HG03064 (cell line): Measurements from ENCODE around the gene C2CD4D.
"Not testable (repeated sequence)": the region's sequence is repeated elsewhere in the genome, so short reads cannot be mapped to it uniquely, and the experiment has no call there.

ENCODE experiments used
- ATAC-seq: cut with Tn5 transposase; IDR thresholded peaks from one replicate; pipeline ENCODE4 v1.9.1; 2021; ENCODE audit warnings: low read depth; ENCODE audit not compliant: unreplicated experiment

C2CD4D gene

DNA sequence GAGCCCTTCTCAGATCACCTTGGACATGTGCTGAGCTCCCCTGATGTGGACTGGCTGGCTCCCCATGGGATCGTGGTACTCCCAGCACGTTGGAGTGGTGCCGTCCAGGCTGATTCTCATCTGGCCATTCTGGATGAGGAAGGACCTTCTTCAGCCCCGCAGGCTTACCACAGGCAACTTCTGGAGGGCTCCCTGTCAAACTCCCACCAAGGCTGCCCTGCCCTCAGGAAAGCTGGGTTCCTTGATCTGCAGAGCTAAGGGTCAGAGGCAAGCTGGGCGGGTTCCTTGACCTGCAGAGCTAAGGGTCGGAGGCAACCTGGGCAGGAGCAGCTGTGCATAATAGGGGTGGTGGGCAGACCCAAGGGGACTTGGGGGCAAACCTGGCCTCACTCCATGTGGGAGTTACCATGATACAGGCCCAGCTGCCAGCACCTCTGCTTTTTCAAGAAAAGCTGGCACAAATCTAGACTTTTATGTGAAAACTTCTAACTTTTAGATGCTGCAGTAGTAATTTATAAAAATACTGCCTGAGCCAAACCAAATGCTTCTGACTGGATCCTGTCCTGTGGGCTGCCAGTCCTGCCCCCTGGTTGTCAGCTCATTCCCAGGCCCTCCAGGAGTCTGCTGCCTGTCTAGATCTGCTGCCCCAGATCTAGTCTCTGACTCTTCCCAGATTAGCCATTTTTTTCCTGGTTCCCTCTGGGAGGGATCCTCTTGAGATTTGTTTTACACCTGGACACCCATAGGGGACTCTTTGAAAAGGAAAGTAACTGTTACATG lies 19.5 kb upstream of the C2CD4D start:
- ATAC-seq, result no peak

DNA sequence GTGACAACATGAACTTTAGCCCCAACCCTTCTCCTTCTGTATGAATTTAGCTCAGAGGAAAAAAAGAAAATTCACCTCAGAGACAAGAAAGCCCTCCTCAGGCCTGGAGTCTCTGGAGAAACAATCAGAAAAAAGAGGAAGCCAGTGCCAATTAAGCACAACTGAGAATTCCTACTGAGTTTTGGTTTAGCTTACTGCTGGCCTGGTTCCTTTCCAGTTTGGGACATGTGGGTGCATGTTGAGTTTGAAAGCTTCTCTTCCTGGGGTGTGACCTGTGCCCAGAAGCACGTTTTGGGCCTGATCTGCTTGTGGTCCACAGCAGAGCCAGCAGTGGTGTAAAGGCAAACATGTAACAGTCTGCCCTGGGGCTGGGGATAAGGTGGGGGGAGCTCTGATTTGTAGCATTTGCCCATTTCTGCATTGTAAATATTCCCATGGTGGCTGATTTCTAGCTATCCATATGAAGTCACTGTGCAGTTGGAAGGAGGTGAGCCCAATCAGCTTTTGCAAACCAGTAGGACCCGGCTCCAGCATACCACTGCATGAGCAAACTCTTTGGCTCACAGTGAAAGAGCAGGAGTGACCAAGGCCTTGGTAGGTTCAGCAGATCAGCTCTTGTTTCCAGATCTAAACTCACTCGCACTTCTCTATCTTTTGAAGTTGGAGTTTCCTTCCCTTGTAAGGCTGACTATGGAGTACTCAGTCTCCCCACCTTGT lies 18.6 kb upstream of the C2CD4D start:
- no peak for ATAC-seq

GRCh38 chr1:151855933-151856332 lies 16.3 kb upstream of the C2CD4D start:
- no peak for ATAC-seq

DNA sequence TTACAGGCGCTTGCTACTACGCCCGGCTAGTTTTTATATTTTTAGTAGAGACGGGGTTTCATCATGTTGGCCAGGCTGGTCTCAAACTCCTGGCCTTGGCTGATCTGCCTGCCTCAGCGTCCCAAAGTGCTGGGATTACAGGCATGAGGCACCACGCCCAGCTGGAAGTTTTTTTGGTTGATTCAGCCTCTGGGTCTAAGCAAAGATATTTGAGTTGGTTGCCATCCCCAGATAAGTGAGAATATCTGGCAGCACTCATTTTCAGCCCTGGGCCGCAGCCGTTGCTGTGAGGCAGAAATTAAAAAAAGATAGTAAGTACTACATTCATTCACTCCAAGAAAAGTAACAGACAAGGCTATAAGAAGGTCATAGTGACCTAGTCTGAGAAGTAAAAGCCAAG lies 15.9 kb upstream of the C2CD4D start:
- ATAC-seq, result not testable (repeated sequence)

DNA sequence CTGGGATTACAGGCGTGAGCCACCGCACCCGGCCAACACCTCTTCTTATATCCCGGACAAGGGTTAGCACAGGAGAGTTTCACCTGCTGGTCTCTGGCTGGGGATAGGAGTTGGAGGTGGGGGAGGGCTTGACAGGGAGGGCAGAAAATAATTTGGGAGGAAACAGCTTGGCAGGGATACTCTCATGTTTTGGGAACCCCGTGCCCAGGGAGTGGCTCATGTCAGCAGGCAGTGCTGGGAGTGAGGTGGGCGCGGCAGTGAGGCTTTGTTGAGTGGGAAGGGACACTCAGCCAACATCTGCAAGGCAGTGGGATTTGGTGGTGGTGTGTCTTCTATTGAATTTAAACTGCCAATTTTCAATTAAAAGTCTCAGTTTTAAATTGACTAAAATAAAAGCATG lies 15.0 kb upstream of the C2CD4D start:
- no peak for ATAC-seq

- ATAC-seq, result no peak
Observed at GRCh38 chr1:151853411-151853943, 13.9 kb upstream of the C2CD4D start, which contains the start of gene THEM5. Gene THEM5 (minus strand): TSS chr1:151853712. CDS start chr1:151853565, 147 bp downstream.

DNA sequence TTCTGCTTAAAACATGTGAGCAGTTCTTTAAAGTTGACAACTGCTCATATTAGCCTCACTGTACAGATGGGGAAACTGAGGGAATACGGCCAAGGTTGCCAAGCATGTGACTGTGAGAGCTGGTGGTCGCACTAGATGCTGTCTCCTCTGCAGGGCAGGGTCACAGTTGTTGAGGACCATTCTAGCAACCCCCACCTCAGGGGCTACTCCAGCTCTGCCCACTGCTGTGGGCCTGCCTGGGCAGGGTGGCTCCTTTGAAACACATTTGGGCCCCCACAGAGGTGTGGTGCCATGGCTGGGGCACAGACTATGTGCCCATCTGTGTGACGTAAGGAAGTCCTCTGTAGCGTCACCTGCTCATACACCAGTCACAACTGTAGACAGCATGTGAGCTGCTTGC lies 13.1 kb upstream of the C2CD4D start:
- no peak for ATAC-seq

GRCh38 chr1:151851886-151852285 lies 12.3 kb upstream of the C2CD4D start:
- ATAC-seq, result no peak

DNA sequence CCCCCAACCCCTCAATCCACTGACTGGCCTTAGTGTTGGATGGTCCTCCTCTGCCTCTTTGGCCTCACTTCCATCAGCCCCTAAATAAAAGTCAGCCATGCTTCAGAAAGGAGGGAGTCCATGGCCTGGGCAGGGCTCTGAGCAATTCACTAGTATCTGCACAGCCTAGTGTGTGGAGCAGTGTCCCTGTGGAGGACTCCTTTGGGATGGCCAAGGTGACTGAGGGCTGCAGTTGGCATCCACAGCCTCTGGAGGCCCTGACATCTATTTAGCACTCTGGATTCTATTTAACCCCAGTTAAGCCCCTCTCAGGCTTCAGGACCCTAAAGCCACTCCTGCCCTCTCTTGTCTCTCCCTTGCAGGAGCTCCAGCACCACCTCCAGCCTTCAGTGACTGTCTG lies 10.3 kb upstream of the C2CD4D start:
- no peak for ATAC-seq

GRCh38 chr1:151849126-151849525 lies 9.5 kb upstream of the C2CD4D start:
- ATAC-seq, result no peak

GRCh38 chr1:151847867-151848596 lies 8.4 kb upstream of the C2CD4D start:
- no peak for ATAC-seq

GRCh38 chr1:151846686-151847237 lies 7.1 kb upstream of the C2CD4D start:
- ATAC-seq, result no peak

GRCh38 chr1:151846062-151846568 lies 6.5 kb upstream of the C2CD4D start:
- ATAC-seq, result no peak

DNA sequence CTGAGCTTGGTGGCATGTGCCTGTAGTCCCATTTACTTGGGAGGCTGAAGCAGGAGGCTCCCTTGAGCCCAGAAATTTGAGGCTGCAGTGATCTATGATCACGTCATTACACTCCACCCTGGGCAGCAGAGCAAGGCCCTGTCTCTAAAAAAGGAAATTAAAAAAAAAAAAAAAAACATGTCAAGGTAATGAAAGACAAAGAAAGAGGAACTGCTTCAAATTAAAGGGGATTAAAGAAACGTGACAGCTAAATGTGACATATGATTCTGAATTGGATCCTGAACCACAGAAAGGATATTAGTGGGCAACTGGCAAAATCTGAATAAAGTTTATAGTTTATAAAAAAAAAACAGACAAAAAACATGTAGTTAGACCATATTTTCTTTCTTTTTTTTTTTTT lies 3.8 kb upstream of the C2CD4D start:
- ATAC-seq, result no peak

DNA sequence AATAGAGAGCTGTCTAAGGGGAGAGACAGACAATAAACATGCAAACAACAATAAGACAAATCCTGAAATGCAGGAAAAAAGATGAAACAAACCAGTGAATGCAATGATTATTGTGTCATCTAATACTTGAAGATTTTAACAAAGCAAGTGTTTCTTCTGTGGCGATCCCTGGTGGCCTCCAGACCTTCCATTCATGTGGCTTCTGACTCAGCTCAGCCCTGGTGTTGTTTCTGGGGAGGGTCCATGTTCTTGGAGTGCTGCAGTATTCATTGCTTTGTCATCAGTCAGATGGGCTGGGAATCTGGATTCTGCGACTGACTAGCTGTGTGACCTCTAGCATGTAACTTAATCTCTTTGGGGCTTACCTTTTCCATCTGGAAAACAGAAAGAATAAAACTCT lies 1.5 kb upstream of the C2CD4D start:
- no peak for ATAC-seq

GRCh38 chr1:151840421-151840820 lies 801 bp upstream of the C2CD4D start:
- no peak for ATAC-seq

GRCh38 chr1:151839082-151839412 lies 573 bp downstream of the C2CD4D start:
- no peak for ATAC-seq

DNA sequence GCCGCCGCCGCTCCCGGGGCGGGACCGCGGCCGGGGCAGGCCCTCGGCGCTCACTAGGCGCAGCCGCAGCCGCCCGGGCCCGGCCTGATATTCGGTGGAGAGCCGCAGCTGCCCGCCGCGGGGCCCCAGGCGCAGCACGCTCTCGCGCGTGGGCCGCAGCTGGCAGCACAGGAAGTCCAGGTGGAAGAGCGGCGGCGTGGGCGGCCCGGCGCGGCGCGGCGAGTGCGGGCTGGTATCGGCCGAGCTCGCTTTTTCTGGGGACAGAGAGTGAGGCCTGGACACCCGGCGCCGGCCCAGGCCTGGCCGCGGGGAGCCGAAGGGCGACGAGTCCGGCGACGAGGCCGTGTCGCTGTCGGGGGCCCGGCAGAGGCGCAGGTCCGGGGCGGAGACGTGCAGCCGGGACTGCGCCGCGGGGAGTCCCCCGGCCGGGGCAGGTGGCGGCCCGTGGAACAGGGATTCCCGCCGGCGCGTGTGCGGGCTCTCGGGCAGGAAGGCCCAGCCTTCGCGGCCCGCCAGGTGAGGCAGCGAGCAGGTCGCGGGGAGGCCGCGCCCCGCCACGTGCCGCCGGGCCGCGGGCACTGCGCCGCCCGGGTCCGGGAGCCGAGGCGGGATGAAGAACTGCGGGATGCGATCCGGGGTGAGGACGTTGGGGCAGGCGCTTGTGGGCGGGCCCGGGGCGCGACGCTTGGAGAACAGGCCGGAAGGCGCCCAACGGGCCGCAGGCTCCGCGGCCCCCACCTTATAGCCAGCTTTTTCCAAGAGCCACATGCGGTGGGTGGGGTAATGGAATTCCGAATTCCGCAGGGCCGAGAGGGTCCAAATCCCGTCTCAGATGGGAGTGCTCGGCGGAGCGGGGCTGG lies 1.2 kb downstream of the C2CD4D start:
- no peak for ATAC-seq

GRCh38 chr1:151837884-151838221 lies 1.8 kb downstream of the C2CD4D start:
- no peak for ATAC-seq

GRCh38 chr1:151837197-151837596 lies 2.4 kb downstream of the C2CD4D start:
- no peak for ATAC-seq
